ENCODE results near the gene MARCKS.
A peak's percentile ranks its signal among the peaks of the same experiment; 100 is the strongest.

Gene MARCKS

GRCh38 chr6:113833537-113833936 lies 23.6 kb upstream of the MARCKS start:
- Histone ChIP-seq H3K4me3 (ENCODE audit: severe bottlenecking) (no peak overlapping the region), H3K36me3 (ENCODE audit: low read depth) (no peaks in the 10 kb centered on the region), H3K27ac (ENCODE audit: poor library complexity, severe bottlenecking) (no peak overlapping the region), H3K27me3 (ENCODE audit: insufficient read depth, poor library complexity, severe bottlenecking) (no peaks in the 10 kb centered on the region), H3K4me1 (ENCODE audit: insufficient read depth, poor library complexity, severe bottlenecking) (no peaks in the 10 kb centered on the region), H3K9me3 (ENCODE audit: severe bottlenecking) (no peaks in the 10 kb centered on the region)
- no peak for TF ChIP-seq CTCF (IDR thresholded peaks at IDR 0.05; ENCODE audit: poor library complexity, severe bottlenecking)
- ATAC-seq (ENCODE audit: low read depth) (peak; percentile 77), DNase-seq (ENCODE audit: low spot score) (no peak)

- Histone ChIP-seq H3K27me3 (ENCODE audit: insufficient read depth, poor library complexity, severe bottlenecking) (no peaks in the 10 kb centered on the region), H3K4me3 (ENCODE audit: severe bottlenecking) (no peak overlapping the region), H3K9me3 (ENCODE audit: severe bottlenecking) (no peaks in the 10 kb centered on the region), H3K36me3 (ENCODE audit: low read depth) (no peaks in the 10 kb centered on the region), H3K27ac (ENCODE audit: poor library complexity, severe bottlenecking) (no peak overlapping the region), H3K4me1 (ENCODE audit: insufficient read depth, poor library complexity, severe bottlenecking) (no peaks in the 10 kb centered on the region)
- ATAC-seq (ENCODE audit: low read depth), result no peak
- no peak for TF ChIP-seq CTCF (IDR thresholded peaks at IDR 0.05; ENCODE audit: poor library complexity, severe bottlenecking)
- DNase-seq (ENCODE audit: low spot score), result no peak
Measured at GRCh38 chr6:113837170-113837569, 20.0 kb upstream of the MARCKS start.

GRCh38 chr6:113842165-113842564 lies 15.0 kb upstream of the MARCKS start:
- Histone ChIP-seq H3K4me1 (ENCODE audit: insufficient read depth, poor library complexity, severe bottlenecking) (no peaks in the 10 kb centered on the region), H3K36me3 (ENCODE audit: low read depth) (no peaks in the 10 kb centered on the region), H3K9me3 (ENCODE audit: severe bottlenecking) (no peaks in the 10 kb centered on the region), H3K4me3 (ENCODE audit: severe bottlenecking) (no peak overlapping the region), H3K27ac (ENCODE audit: poor library complexity, severe bottlenecking) (no peak overlapping the region), H3K27me3 (ENCODE audit: insufficient read depth, poor library complexity, severe bottlenecking) (no peaks in the 10 kb centered on the region)
- DNase-seq (ENCODE audit: low spot score), result no peak
- no peak for ATAC-seq (ENCODE audit: low read depth)
- no peak for TF ChIP-seq CTCF (IDR thresholded peaks at IDR 0.05; ENCODE audit: poor library complexity, severe bottlenecking)

GRCh38 chr6:113843500-113844073 lies 13.6 kb upstream of the MARCKS start:
- no peak for ATAC-seq (ENCODE audit: low read depth)

More at GRCh38 chr6:113843500-113844073, 13.6 kb upstream of the MARCKS start:
- H3K27me3 ChIP-seq (ENCODE audit: insufficient read depth, poor library complexity, severe bottlenecking), result no peaks in the 10 kb centered on the region
- no peaks in the 10 kb centered on the region for H3K9me3 ChIP-seq (ENCODE audit: severe bottlenecking)
- no peak overlapping the region for H3K27ac ChIP-seq (ENCODE audit: poor library complexity, severe bottlenecking)
- no peak for TF ChIP-seq CTCF (IDR thresholded peaks at IDR 0.05; ENCODE audit: poor library complexity, severe bottlenecking)
- no peaks in the 10 kb centered on the region for H3K4me1 ChIP-seq (ENCODE audit: insufficient read depth, poor library complexity, severe bottlenecking)
- no peaks in the 10 kb centered on the region for H3K36me3 ChIP-seq (ENCODE audit: low read depth)
- no peak overlapping the region for H3K4me3 ChIP-seq (ENCODE audit: severe bottlenecking)
- DNase-seq (ENCODE audit: low spot score), result no peak
